GM21825 (cell line): Measurements from ENCODE around the gene NHERF2.

Source experiments
- ATAC-seq: cut with Tn5 transposase; IDR thresholded peaks from one replicate; pipeline ENCODE4 v1.9.1; 2021; ENCODE audit warnings: mild to moderate bottlenecking, moderate library complexity; ENCODE audit not compliant: unreplicated experiment

Gene NHERF2

GRCh38 chr16:2026461-2027023 lies at the start of gene NHERF2:
TSS of gene NHERF2 (plus strand) at chr16:2026902. CDS start at chr16:2027006, 104 bp downstream.
- no peak for ATAC-seq

GRCh38 chr16:1976951-1977874 lies 49.5 kb upstream of the NHERF2 start:
- ATAC-seq = no peak

- no peak for ATAC-seq
Observed at GRCh38 chr16:1977875-1978268, 48.8 kb upstream of the NHERF2 start.

GRCh38 chr16:1978476-1979120 lies 48.1 kb upstream of the NHERF2 start:
- no peak for ATAC-seq

- no peak for ATAC-seq
Observed at GRCh38 chr16:1979271-1980029, 47.3 kb upstream of the NHERF2 start.

- no peak for ATAC-seq
Observed at GRCh38 chr16:1980030-1980769, 46.5 kb upstream of the NHERF2 start.

- ATAC-seq = no peak
Observed at GRCh38 chr16:1980770-1981087, 46.0 kb upstream of the NHERF2 start.

- ATAC-seq = no peak
Observed at GRCh38 chr16:1981398-1981836, 45.3 kb upstream of the NHERF2 start, which contains the start of gene NOXO1. TSS of gene NOXO1 (minus strand) at chr16:1981469. CDS start at chr16:1981179, 290 bp downstream.

- no peak for ATAC-seq
Observed at GRCh38 chr16:1982013-1982433, 44.7 kb upstream of the NHERF2 start.

- no peak for ATAC-seq
Observed at GRCh38 chr16:1982991-1983543, 43.6 kb upstream of the NHERF2 start.

- ATAC-seq = peak; percentile 63
Observed at GRCh38 chr16:1983544-1984346, 43.0 kb upstream of the NHERF2 start, which contains the start of gene GFER. TSS of gene GFER (plus strand) at chr16:1984193. CDS start at chr16:1984219, 26 bp downstream.

- no peak for ATAC-seq
Observed at GRCh38 chr16:1984347-1985225, 42.1 kb upstream of the NHERF2 start.

- no peak for ATAC-seq
Observed at GRCh38 chr16:1985466-1986150, 41.1 kb upstream of the NHERF2 start.

- ATAC-seq = no peak
Observed at GRCh38 chr16:1987198-1987597, 39.5 kb upstream of the NHERF2 start.

- ATAC-seq = no peak
Observed at GRCh38 chr16:1989209-1990100, 37.2 kb upstream of the NHERF2 start, which contains the start of gene SYNGR3. TSS of gene SYNGR3 (plus strand) at chr16:1989970. CDS start at chr16:1990103, 133 bp downstream.

GRCh38 chr16:1990101-1990350 lies 36.7 kb upstream of the NHERF2 start:
- ATAC-seq = no peak
